Suprapubic skin (tissue), 4 donors: ENCODE measurements around the gene TRAT1. TPM values are rescaled to one million over a fixed set of nuclear protein-coding genes. Genes with fewer than 3 reads are reported as not detected.

Source experiments
- DNase-seq, 2 donors: peaks; one replicate each; pipeline ENCODE4 v3.0.0-alpha.2; 2019; ENCODE audit warnings: low spot score in 2 of 2
- H3K27ac ChIP-seq: fragments of 200-600 bp; sonication (generic); one replicate; pipeline ENCODE4 v1.5.1; 2019
- H3K27me3 ChIP-seq: fragments of 200-600 bp; sonication (generic); one replicate; pipeline ENCODE4 v1.5.1; 2019
- H3K36me3 ChIP-seq: fragments of 200-600 bp; sonication (generic); one replicate; pipeline ENCODE4 v1.5.1; 2019
- H3K4me1 ChIP-seq: fragments of 200-600 bp; sonication (generic); one replicate; pipeline ENCODE4 v1.5.1; 2019
- H3K4me3 ChIP-seq: fragments of 200-600 bp; sonication (generic); one replicate; pipeline ENCODE4 v1.5.1; 2019; ENCODE audit warnings: mild to moderate bottlenecking
- H3K9me3 ChIP-seq: fragments of 200-600 bp; sonication (generic); one replicate; pipeline ENCODE4 v1.5.1; 2019
- CTCF ChIP-seq, 2 donors: fragments of 200-600 bp in 1 of 2; fragments of 450-650 bp in 1 of 2; sonication (generic) in 1 of 2; IDR thresholded peaks; one replicate each; pipeline ENCODE4 v1.5.1; 2016 to 2019; ENCODE audit warnings: antibody characterized with exemption in 2 of 2, mild to moderate bottlenecking in 1 of 2, moderate library complexity in 1 of 2
- EP300 ChIP-seq: sonication (generic); formaldehyde crosslinking; IDR thresholded peaks from one replicate; pipeline ENCODE4 v1.6.1; 2017; ENCODE audit warnings: antibody characterized with exemption
- POLR2A ChIP-seq, 2 donors: fragments of 450-650 bp; IDR thresholded peaks; one replicate each; pipeline ENCODE4 v1.6.1; 2017; ENCODE audit warnings: antibody characterized with exemption in 2 of 2, mild to moderate bottlenecking in 2 of 2, moderate library complexity in 2 of 2
- POLR2AphosphoS5 ChIP-seq, 3 donors: sonication (generic); formaldehyde crosslinking; IDR thresholded peaks; one replicate each; pipeline ENCODE4 v1.6.1; 2017; ENCODE audit warnings: antibody characterized with exemption in 3 of 3
- WGBS: methylation state at CpG from one replicate; pipeline ENCODE4 v1.1.5; 2018; 5-methylcytosine and 5-hydroxymethylcytosine counted together
- total RNA-seq, 4 donors: library from RNA; depleted of rRNA; stranded (reverse); fragments of >200 nt; gene quantifications; one replicate each; pipeline ENCODE4 v1.1.0, GENCODE V29; 2016

The TRAT1 gene
- total RNA-seq, 4 donors from 2014 or later, result 0.76 to 2.4 TPM; not detected in 2

GRCh38 chr3:108847187-108847586, 24.6 kb downstream of the TRAT1 start:
- TF ChIP-seq POLR2A (IDR thresholded peaks at IDR 0.05) (no peak), CTCF (IDR thresholded peaks at IDR 0.05) (no peak), POLR2AphosphoS5 (IDR thresholded peaks at IDR 0.05) (no peak), EP300 (no peak)
- no peak for DNase-seq

GRCh38 chr3:108849075-108849474, 26.5 kb downstream of the TRAT1 start:
- no peak for DNase-seq
- Histone ChIP-seq H3K4me1 (no peaks in the 10 kb centered on the region), H3K4me3 (no peak overlapping the region), H3K9me3 (no peaks in the 10 kb centered on the region), H3K27ac (no peak overlapping the region), H3K27me3 (no peaks in the 10 kb centered on the region), H3K36me3 (no peaks in the 10 kb centered on the region)
- no peak for TF ChIP-seq CTCF (IDR thresholded peaks at IDR 0.05)
- TF ChIP-seq EP300, result no peak
- TF ChIP-seq POLR2AphosphoS5 (IDR thresholded peaks at IDR 0.05), result no peak
- TF ChIP-seq POLR2A (IDR thresholded peaks at IDR 0.05), result no peak
- WGBS, result 82% methylated on average over 1 of the region's 1 CpG

More at GRCh38 chr3:108847187-108847586, 24.6 kb downstream of the TRAT1 start:
- Histone ChIP-seq H3K9me3 (no peaks in the 10 kb centered on the region), H3K4me1 (no peaks in the 10 kb centered on the region), H3K27ac (no peak overlapping the region), H3K4me3 (no peak overlapping the region), H3K27me3 (no peaks in the 10 kb centered on the region), H3K36me3 (no peaks in the 10 kb centered on the region)
- WGBS, result 88% methylated on average over 2 of the region's 2 CpGs

- Histone ChIP-seq H3K27me3 (no peaks in the 10 kb centered on the region), H3K4me1 (no peaks in the 10 kb centered on the region), H3K4me3 (no peak overlapping the region), H3K9me3 (no peaks in the 10 kb centered on the region), H3K36me3 (no peaks in the 10 kb centered on the region), H3K27ac (no peak overlapping the region)
- TF ChIP-seq POLR2AphosphoS5 (IDR thresholded peaks at IDR 0.05), result no peak
- no peak for TF ChIP-seq EP300
- no peak for TF ChIP-seq CTCF (IDR thresholded peaks at IDR 0.05)
- TF ChIP-seq POLR2A (IDR thresholded peaks at IDR 0.05), result no peak
- no peak for DNase-seq
- 37% methylated on average over 1 of the region's 1 CpG for WGBS
These were observed 38.8 kb downstream of the TRAT1 start for GRCh38 chr3:108861401-108861800.

- DNase-seq, result no peak
- Histone ChIP-seq H3K4me3 (no peak overlapping the region), H3K27me3 (no peaks in the 10 kb centered on the region), H3K9me3 (no peaks in the 10 kb centered on the region), H3K36me3 (no peaks in the 10 kb centered on the region), H3K4me1 (no peaks in the 10 kb centered on the region), H3K27ac (no peak overlapping the region)
- TF ChIP-seq POLR2A (IDR thresholded peaks at IDR 0.05) (no peak), EP300 (no peak), CTCF (IDR thresholded peaks at IDR 0.05) (no peak), POLR2AphosphoS5 (IDR thresholded peaks at IDR 0.05) (no peak)
- 39% methylated on average over 7 of the region's 7 CpGs for WGBS
These were observed 40.5 kb downstream of the TRAT1 start for GRCh38 chr3:108862865-108863798.

- no peak overlapping the region for H3K27ac ChIP-seq
- DNase-seq, result no peak
- TF ChIP-seq EP300 (no peak), POLR2A (IDR thresholded peaks at IDR 0.05) (no peak), CTCF (IDR thresholded peaks at IDR 0.05) (no peak), POLR2AphosphoS5 (IDR thresholded peaks at IDR 0.05) (no peak)
- H3K9me3 ChIP-seq, result no peaks in the 10 kb centered on the region
- no peaks in the 10 kb centered on the region for H3K36me3 ChIP-seq
- H3K27me3 ChIP-seq, result no peaks in the 10 kb centered on the region
- WGBS, result 85% methylated on average over 6 of the region's 6 CpGs
- H3K4me1 ChIP-seq, result no peaks in the 10 kb centered on the region
- H3K4me3 ChIP-seq, result no peak overlapping the region
These were observed 41.2 kb downstream of the TRAT1 start for GRCh38 chr3:108863799-108864135.
